WTC11 (cell line): ENCODE data around the gene COPB2. TPM values are rescaled to one million over a fixed set of nuclear protein-coding genes. Genes with fewer than 3 reads are reported as not detected.

Source experiments
- ATAC-seq: fragments of 200-7000 bp; cut with Tn5 transposase; 2 replicates; pipeline ENCODE4 v1.10.0; 2021; ENCODE audit warnings: mild to moderate bottlenecking, moderate library complexity
- CTCF ChIA-PET: fragments of 300-600 bp; sonication (Branson Sonifier 250); formaldehyde crosslinking; loops from one replicate; lab custom pipeline; 2021; ENCODE audit warnings: antibody characterized with exemption; lab: Charles Lee
- POLR2A ChIA-PET: fragments of 350-600 bp; sonication (Branson Sonifier 250); formaldehyde crosslinking; loops from one replicate; lab custom pipeline; 2021; ENCODE audit warnings: antibody characterized with exemption; lab: Charles Lee
- DNase-seq: peaks from one replicate; pipeline ENCODE4 v3.0.0; 2021; ENCODE audit warnings: low spot score
- H3K27ac Mint-ChIP-seq: 2 replicates; pipeline ENCODE4 v1.8.0; 2021; ENCODE audit warnings: mixed read lengths
- H3K27me3 Mint-ChIP-seq: 2 replicates; pipeline ENCODE4 v1.8.0; 2021; ENCODE audit warnings: low read depth, mild to moderate bottlenecking, moderate library complexity, mixed read lengths
- H3K36me3 Mint-ChIP-seq: 2 replicates; pipeline ENCODE4 v1.8.0; 2021; ENCODE audit warnings: mixed read lengths
- H3K4me1 Mint-ChIP-seq: 2 replicates; pipeline ENCODE4 v1.8.0; 2022; ENCODE audit warnings: mixed read lengths
- H3K4me3 Mint-ChIP-seq: 2 replicates; pipeline ENCODE4 v1.8.0; 2021; ENCODE audit warnings: mild to moderate bottlenecking, moderate library complexity, mixed read lengths
- H3K9me3 Mint-ChIP-seq: 2 replicates; pipeline ENCODE4 v1.8.0; 2021; ENCODE audit warnings: mixed read lengths
- CBFB ChIP-seq: sonication (generic); formaldehyde crosslinking; IDR thresholded peaks from 2 replicates; pipeline ENCODE4 v1.8.1; 2022; ENCODE audit warnings: mild to moderate bottlenecking, low read depth, missing genetic modification reagents
- CREM ChIP-seq: sonication (generic); formaldehyde crosslinking; IDR thresholded peaks from 2 replicates; pipeline ENCODE4 v1.8.1; 2022; ENCODE audit warnings: mild to moderate bottlenecking, missing genetic modification reagents, moderate library complexity
- EMX1 ChIP-seq: fragments of 250-450 bp; sonication (Bioruptor Pico); IDR thresholded peaks from 2 replicates; pipeline ENCODE4 v1.8.0; 2021; ENCODE audit warnings: mild to moderate bottlenecking
- MYBL2 ChIP-seq: sonication (generic); formaldehyde crosslinking; IDR thresholded peaks from 2 replicates; pipeline ENCODE4 v1.8.1; 2023; ENCODE audit warnings: mild to moderate bottlenecking, moderate library complexity, missing genetic modification reagents
- NFATC4 ChIP-seq: fragments of 250-450 bp; sonication (Bioruptor Pico); IDR thresholded peaks from 2 replicates; pipeline ENCODE4 v1.9.0; 2021; ENCODE audit warnings: mild to moderate bottlenecking
- NR2C2 ChIP-seq: sonication (generic); formaldehyde crosslinking; IDR thresholded peaks from 2 replicates; pipeline ENCODE4 v1.8.0; 2022; ENCODE audit warnings: mild to moderate bottlenecking, missing genetic modification reagents
- PRRX2 ChIP-seq: fragments of 250-450 bp; sonication (Bioruptor Pico); IDR thresholded peaks from 2 replicates; pipeline ENCODE4 v1.8.0; 2021; ENCODE audit warnings: mild to moderate bottlenecking
- RELA ChIP-seq: sonication (generic); formaldehyde crosslinking; IDR thresholded peaks from 2 replicates; pipeline ENCODE4 v1.8.1; 2022; ENCODE audit warnings: missing genetic modification reagents, mild to moderate bottlenecking, borderline replicate concordance
- ZNF232 ChIP-seq: sonication (generic); formaldehyde crosslinking; IDR thresholded peaks from 2 replicates; pipeline ENCODE4 v1.8.0; 2022; ENCODE audit warnings: mild to moderate bottlenecking, missing genetic modification reagents
- ZNF416 ChIP-seq: fragments of 250-450 bp; sonication (Bioruptor Pico); IDR thresholded peaks from 2 replicates; pipeline ENCODE4 v1.9.0; 2021; ENCODE audit warnings: mild to moderate bottlenecking, inconsistent platforms
- total RNA-seq: library from RNA; stranded (reverse); gene quantifications from 3 replicates; pipeline ENCODE4 v1.2.3, GENCODE V29; 2021
- TF ChIP-seq, protein P1 (sequence below): fragments of 250-450 bp; sonication (Bioruptor Pico); IDR thresholded peaks from 2 replicates; pipeline ENCODE4 v1.8.0; 2021; ENCODE audit warnings: mild to moderate bottlenecking
- TF ChIP-seq, protein P2 (sequence below): sonication (generic); formaldehyde crosslinking; IDR thresholded peaks from 2 replicates; pipeline ENCODE4 v1.8.1; 2023; ENCODE audit warnings: mild to moderate bottlenecking, missing genetic modification reagents
- TF ChIP-seq, protein P3 (sequence below): sonication (generic); formaldehyde crosslinking; IDR thresholded peaks from 2 replicates; pipeline ENCODE4 v1.8.0; 2022; ENCODE audit warnings: mild to moderate bottlenecking, missing genetic modification reagents
- TF ChIP-seq, protein P4 (sequence below): fragments of 250-450 bp; sonication (Bioruptor Pico); IDR thresholded peaks from 2 replicates; pipeline ENCODE4 v1.9.0; 2021; ENCODE audit warnings: mild to moderate bottlenecking
- TF ChIP-seq, protein P5 (sequence below): sonication (generic); formaldehyde crosslinking; IDR thresholded peaks from 2 replicates; pipeline ENCODE4 v1.8.0; 2022; ENCODE audit warnings: missing genetic modification reagents

COPB2 gene
- total RNA-seq, 1 experiment from 2014 or later = 141 TPM

DNA sequence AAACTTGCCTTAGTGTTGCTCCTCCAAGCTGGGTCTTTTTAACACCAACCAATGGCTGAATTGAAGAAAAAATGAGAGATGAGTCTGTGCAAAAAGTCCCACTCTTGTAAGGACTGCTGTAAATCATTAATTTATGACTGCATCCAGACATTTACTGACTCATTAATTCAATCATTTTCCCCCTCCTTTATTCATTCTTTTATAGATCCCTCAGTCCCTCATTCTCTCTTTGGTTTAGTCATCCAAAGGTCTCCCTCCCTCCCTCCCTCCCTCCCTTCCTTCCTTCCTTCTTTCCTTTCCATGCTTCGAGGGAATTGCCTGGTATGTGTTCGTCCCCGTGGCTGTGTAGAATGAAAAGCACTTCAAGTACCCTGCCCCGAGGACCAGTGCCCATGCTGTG lies 80.9 kb downstream of the COPB2 start:
- Mint-ChIP-seq H3K9me3 (no peaks in the 10 kb centered on the region), H3K4me3 (no peak overlapping the region), H3K4me1 (peaks cover 16% of the 10 kb centered on the region), H3K36me3 (no peaks in the 10 kb centered on the region), H3K27me3 (no peaks in the 10 kb centered on the region; the same call in 1 of the 2 replicates), H3K27ac (no peak overlapping the region)
- ChIA-PET POLR2A (no interaction called here), CTCF (interaction anchor here (1.1 to 5.6 kb wide), 3 partner anchors 11 to 829 kb away, joined by 3 to 36 read pairs (median 3); no protein-coding TSS in a partner anchor)
- no peak for TF ChIP-seq ZNF232 (CRISPR knock-in tag)
- no peak for TF ChIP-seq ZNF416 (CRISPR knock-in tag)
- TF ChIP-seq, protein P1, sequence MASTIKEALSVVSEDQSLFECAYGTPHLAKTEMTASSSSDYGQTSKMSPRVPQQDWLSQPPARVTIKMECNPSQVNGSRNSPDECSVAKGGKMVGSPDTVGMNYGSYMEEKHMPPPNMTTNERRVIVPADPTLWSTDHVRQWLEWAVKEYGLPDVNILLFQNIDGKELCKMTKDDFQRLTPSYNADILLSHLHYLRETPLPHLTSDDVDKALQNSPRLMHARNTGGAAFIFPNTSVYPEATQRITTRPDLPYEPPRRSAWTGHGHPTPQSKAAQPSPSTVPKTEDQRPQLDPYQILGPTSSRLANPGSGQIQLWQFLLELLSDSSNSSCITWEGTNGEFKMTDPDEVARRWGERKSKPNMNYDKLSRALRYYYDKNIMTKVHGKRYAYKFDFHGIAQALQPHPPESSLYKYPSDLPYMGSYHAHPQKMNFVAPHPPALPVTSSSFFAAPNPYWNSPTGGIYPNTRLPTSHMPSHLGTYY (CRISPR knock-in tag) = no peak
- no peak for DNase-seq
- ATAC-seq = no peak

DNA sequence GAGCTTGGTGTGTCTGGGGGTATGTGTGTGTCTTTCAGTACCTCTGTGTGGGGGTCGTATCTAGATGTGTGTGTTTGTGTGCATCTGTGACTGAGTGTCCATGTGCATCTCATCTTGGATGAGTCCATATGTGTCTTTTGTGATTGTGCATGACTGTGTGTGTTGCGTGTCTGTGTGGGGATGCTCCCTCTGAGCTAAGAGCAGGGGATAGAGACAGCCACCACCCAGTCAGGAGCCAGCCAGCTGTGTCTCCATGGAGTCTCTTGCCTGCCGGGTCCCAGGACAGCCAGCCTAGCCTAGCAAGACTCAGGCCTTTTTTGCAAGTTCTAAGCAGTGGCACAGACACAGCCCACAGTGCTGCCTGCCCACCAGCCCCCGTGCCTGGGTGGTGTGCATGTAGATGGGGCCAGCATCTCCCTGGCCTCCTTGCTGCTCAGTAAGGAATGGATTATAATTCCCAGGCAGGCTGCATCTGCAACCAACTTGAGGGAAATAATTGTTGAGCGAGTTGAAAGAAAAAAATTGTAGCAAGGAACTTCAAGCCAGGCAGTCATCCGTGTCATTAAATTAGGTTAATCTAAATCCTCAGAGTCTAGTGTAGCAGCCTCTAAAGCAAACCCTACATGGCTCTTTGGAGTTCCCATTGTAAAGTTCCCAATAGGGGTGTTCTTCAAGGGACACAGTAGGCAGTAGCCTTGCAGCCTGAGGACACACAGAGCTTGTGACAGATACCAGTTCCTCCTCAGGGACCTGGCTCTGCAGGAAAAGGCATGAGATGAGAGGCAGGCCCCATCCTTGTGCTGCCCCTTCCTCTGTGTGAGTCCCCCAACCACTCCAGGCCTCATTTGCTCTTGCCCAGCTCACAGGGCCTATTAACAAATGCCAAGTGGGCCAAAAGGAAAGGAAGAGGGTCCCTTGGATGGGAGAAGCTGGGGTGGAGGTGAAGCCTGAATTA lies 81.6 kb downstream of the COPB2 start:
- no peak overlapping the region for H3K27ac Mint-ChIP-seq
- H3K27me3 Mint-ChIP-seq = no peaks in the 10 kb centered on the region; the same call in 1 of the 2 replicates
- H3K36me3 Mint-ChIP-seq = no peaks in the 10 kb centered on the region
- no peak for DNase-seq
- H3K4me1 Mint-ChIP-seq = peaks cover 15% of the 10 kb centered on the region
- ChIA-PET CTCF (interaction anchor here (0.6 to 5.6 kb wide), 5 partner anchors 11 to 829 kb away, joined by 3 to 36 read pairs (median 3); no protein-coding TSS in a partner anchor), POLR2A (no interaction called here)
- no peak for TF ChIP-seq CBFB (CRISPR knock-in tag)
- no peak for TF ChIP-seq MYBL2 (CRISPR knock-in tag)
- TF ChIP-seq, protein P2, sequence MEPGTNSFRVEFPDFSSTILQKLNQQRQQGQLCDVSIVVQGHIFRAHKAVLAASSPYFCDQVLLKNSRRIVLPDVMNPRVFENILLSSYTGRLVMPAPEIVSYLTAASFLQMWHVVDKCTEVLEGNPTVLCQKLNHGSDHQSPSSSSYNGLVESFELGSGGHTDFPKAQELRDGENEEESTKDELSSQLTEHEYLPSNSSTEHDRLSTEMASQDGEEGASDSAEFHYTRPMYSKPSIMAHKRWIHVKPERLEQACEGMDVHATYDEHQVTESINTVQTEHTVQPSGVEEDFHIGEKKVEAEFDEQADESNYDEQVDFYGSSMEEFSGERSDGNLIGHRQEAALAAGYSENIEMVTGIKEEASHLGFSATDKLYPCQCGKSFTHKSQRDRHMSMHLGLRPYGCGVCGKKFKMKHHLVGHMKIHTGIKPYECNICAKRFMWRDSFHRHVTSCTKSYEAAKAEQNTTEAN (CRISPR knock-in tag) = no peak
- no peak for TF ChIP-seq PRRX2 (CRISPR knock-in tag)
- TF ChIP-seq CREM = no peak
- TF ChIP-seq, protein P3, sequence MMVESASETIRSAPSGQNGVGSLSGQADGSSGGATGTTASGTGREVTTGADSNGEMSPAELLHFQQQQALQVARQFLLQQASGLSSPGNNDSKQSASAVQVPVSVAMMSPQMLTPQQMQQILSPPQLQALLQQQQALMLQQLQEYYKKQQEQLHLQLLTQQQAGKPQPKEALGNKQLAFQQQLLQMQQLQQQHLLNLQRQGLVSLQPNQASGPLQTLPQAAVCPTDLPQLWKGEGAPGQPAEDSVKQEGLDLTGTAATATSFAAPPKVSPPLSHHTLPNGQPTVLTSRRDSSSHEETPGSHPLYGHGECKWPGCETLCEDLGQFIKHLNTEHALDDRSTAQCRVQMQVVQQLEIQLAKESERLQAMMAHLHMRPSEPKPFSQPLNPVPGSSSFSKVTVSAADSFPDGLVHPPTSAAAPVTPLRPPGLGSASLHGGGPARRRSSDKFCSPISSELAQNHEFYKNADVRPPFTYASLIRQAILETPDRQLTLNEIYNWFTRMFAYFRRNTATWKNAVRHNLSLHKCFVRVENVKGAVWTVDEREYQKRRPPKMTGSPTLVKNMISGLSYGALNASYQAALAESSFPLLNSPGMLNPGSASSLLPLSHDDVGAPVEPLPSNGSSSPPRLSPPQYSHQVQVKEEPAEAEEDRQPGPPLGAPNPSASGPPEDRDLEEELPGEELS = no peak
- no peak for TF ChIP-seq NR2C2 (CRISPR knock-in tag)
- no peak for TF ChIP-seq RELA (CRISPR knock-in tag)
- TF ChIP-seq, protein P4, sequence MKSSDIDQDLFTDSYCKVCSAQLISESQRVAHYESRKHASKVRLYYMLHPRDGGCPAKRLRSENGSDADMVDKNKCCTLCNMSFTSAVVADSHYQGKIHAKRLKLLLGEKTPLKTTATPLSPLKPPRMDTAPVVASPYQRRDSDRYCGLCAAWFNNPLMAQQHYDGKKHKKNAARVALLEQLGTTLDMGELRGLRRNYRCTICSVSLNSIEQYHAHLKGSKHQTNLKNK (CRISPR knock-in tag) = no peak
- TF ChIP-seq EMX1 = no peak
- TF ChIP-seq, protein P5, sequence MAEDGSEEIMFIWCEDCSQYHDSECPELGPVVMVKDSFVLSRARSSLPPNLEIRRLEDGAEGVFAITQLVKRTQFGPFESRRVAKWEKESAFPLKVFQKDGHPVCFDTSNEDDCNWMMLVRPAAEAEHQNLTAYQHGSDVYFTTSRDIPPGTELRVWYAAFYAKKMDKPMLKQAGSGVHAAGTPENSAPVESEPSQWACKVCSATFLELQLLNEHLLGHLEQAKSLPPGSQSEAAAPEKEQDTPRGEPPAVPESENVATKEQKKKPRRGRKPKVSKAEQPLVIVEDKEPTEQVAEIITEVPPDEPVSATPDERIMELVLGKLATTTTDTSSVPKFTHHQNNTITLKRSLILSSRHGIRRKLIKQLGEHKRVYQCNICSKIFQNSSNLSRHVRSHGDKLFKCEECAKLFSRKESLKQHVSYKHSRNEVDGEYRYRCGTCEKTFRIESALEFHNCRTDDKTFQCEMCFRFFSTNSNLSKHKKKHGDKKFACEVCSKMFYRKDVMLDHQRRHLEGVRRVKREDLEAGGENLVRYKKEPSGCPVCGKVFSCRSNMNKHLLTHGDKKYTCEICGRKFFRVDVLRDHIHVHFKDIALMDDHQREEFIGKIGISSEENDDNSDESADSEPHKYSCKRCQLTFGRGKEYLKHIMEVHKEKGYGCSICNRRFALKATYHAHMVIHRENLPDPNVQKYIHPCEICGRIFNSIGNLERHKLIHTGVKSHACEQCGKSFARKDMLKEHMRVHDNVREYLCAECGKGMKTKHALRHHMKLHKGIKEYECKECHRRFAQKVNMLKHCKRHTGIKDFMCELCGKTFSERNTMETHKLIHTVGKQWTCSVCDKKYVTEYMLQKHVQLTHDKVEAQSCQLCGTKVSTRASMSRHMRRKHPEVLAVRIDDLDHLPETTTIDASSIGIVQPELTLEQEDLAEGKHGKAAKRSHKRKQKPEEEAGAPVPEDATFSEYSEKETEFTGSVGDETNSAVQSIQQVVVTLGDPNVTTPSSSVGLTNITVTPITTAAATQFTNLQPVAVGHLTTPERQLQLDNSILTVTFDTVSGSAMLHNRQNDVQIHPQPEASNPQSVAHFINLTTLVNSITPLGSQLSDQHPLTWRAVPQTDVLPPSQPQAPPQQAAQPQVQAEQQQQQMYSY = no peak
- TF ChIP-seq NFATC4 (CRISPR knock-in tag) = no peak
- H3K4me3 Mint-ChIP-seq = no peak overlapping the region
- no peaks in the 10 kb centered on the region for H3K9me3 Mint-ChIP-seq
- no peak for ATAC-seq

Other genes with a start within 250 kb of the COPB2 start
- 43.3 to 44.6 TPM (median 43.5 TPM) in 3 replicates for gene MRPS22, start 45.6 kb downstream of the COPB2 start, total RNA-seq
- not detected in 3 replicates for gene RBP2, start 86.9 kb upstream of the COPB2 start, total RNA-seq
- 53.3 to 60.3 TPM (median 58.6 TPM) in 3 replicates for gene RBP1, start 150.1 kb upstream of the COPB2 start, total RNA-seq